H1 (cell line): ENCODE data around the gene TMEM115. TPM values are rescaled to one million over a fixed set of nuclear protein-coding genes. Genes with fewer than 3 reads are reported as not detected.
A peak's percentile ranks its signal among the peaks of the same experiment; 100 is the strongest.

Source experiments
- CTCF ChIA-PET: fragments of 300-600 bp; sonication (Branson Sonifier 250); formaldehyde crosslinking; loops from one replicate; lab custom pipeline; 2021; ENCODE audit not compliant: partially characterized antibody; lab: Charles Lee
- POLR2A ChIA-PET: fragments of 300-600 bp; sonication (Branson Sonifier 250); formaldehyde crosslinking; loops from one replicate; lab custom pipeline; 2021; ENCODE audit warnings: inconsistent platforms; ENCODE audit not compliant: partially characterized antibody; lab: Charles Lee
- DNase-seq, 2 experiments: peaks; one replicate each; pipeline versions ENCODE4 v3.0.0 to v3.0.0-alpha.2; 2010 to 2022; ENCODE audit warnings: low spot score in 2 of 2, low read depth in 1 of 2, mixed read lengths in 1 of 2
- FAIRE-seq: peaks from 2 replicates; lab custom pipeline; 2011; peaks lifted over from hg19 to GRCh38; lab: Jason Lieb, UNC
- H2AFZ ChIP-seq: 2 replicates; pipeline ENCODE4 v1.8.1; 2012; ENCODE audit warnings: low read length, inconsistent platforms
- H2AK5ac ChIP-seq: 2 replicates; pipeline ENCODE4 v1.6.1; 2013; ENCODE audit warnings: low read depth, low read length
- H2BK120ac ChIP-seq: replicated peaks from 2 replicates; pipeline ENCODE3; 2013; ENCODE audit warnings: low read depth, low read length, inconsistent platforms
- H2BK12ac ChIP-seq: 2 replicates; pipeline ENCODE4 v1.6.1; 2013; ENCODE audit warnings: low read depth, low read length
- H2BK15ac ChIP-seq: 2 replicates; pipeline ENCODE4 v1.6.1; 2013; ENCODE audit warnings: low read length
- H2BK20ac ChIP-seq: 2 replicates; pipeline ENCODE4 v1.6.1; 2013; ENCODE audit warnings: low read length
- H2BK5ac ChIP-seq: 2 replicates; pipeline ENCODE4 v1.6.1; 2013; ENCODE audit warnings: low read depth, low read length
- H3K14ac ChIP-seq: 2 replicates; pipeline ENCODE4 v1.6.1; 2013; ENCODE audit warnings: inconsistent platforms; ENCODE audit not compliant: insufficient read length
- H3K18ac ChIP-seq: 2 replicates; pipeline ENCODE4 v1.6.1; 2013; ENCODE audit warnings: low read length; ENCODE audit errors: extremely low read depth
- H3K23ac ChIP-seq: 2 replicates; pipeline ENCODE4 v1.6.1; 2013; ENCODE audit warnings: inconsistent platforms; ENCODE audit not compliant: insufficient read length
- H3K23me2 ChIP-seq: 2 replicates; pipeline ENCODE4 v1.6.1; 2013; ENCODE audit warnings: low read depth, low read length
- H3K27ac ChIP-seq: 2 replicates; pipeline ENCODE4 v1.6.1; 2011; ENCODE audit warnings: low read depth, low read length, inconsistent platforms
- H3K27me3 ChIP-seq, 4 experiments: replicated peaks in 1 of 4; 1 replicate in 1 of 4; 2 replicates in 3 of 4; pipeline versions ENCODE4 v1.6.1 to v1.8.1; 2011 to 2013; ENCODE audit warnings: low read length in 3 of 4, mild to moderate bottlenecking in 3 of 4, inconsistent platforms in 2 of 4, mixed read lengths in 2 of 4, moderate library complexity in 1 of 4; ENCODE audit not compliant: control insufficient read depth in 3 of 4, insufficient read depth in 3 of 4; ENCODE audit errors: extremely low read depth in 1 of 4
- H3K36me3 ChIP-seq, 4 experiments: 2 replicates each; pipeline versions ENCODE4 v1.6.1 to v1.8.1; 2011 to 2013; ENCODE audit warnings: mild to moderate bottlenecking in 4 of 4, low read length in 3 of 4, moderate library complexity in 2 of 4, control low read depth in 1 of 4, inconsistent platforms in 1 of 4; ENCODE audit not compliant: insufficient read depth in 4 of 4, control insufficient read depth in 2 of 4
- H3K4ac ChIP-seq: replicated peaks from 2 replicates; pipeline ENCODE3; 2013; ENCODE audit warnings: low read length, low read depth, mixed read lengths, inconsistent platforms; ENCODE audit not compliant: insufficient read length
- H3K4me1 ChIP-seq, 4 experiments: replicated peaks in 1 of 4; 1 replicate in 1 of 4; 2 replicates in 3 of 4; pipeline versions ENCODE4 v1.6.1 to v1.8.1; 2011 to 2013; ENCODE audit warnings: low read length in 3 of 4, inconsistent platforms in 2 of 4, mixed read lengths in 1 of 4; ENCODE audit not compliant: insufficient read depth in 4 of 4, control insufficient read depth in 3 of 4
- H3K4me2 ChIP-seq, 2 experiments: 2 replicates each; pipeline versions ENCODE4 v1.6.1 to v1.8.1; 2011 to 2013; ENCODE audit warnings: low read depth in 2 of 2, low read length in 2 of 2, control low read depth in 1 of 2, inconsistent platforms in 1 of 2, mild to moderate bottlenecking in 1 of 2; ENCODE audit not compliant: insufficient read depth in 1 of 2
- H3K4me3 ChIP-seq, 4 experiments: fragments of 200-600, 300-600 bp in 1 of 4; sonication (generic), shearing (Covaris generic), sonication (Bioruptor Twin) in 1 of 4; 2 replicates each; pipeline versions ENCODE4 v1.5.1 to v1.8.1; 2011 to 2016; ENCODE audit warnings: low read length in 4 of 4, low read depth in 3 of 4, control low read depth in 2 of 4, inconsistent platforms in 2 of 4, mild to moderate bottlenecking in 2 of 4, mixed read lengths in 1 of 4, moderate library complexity in 1 of 4; ENCODE audit not compliant: insufficient read depth in 2 of 4; ENCODE audit errors: extremely low read depth in 1 of 4
- H3K56ac ChIP-seq: replicated peaks from 2 replicates; pipeline ENCODE3; 2013; ENCODE audit warnings: low read depth, mild to moderate bottlenecking, mixed read lengths, low read length, inconsistent platforms; ENCODE audit not compliant: insufficient read length
- H3K79me1 ChIP-seq: 2 replicates; pipeline ENCODE4 v1.6.1; 2013; ENCODE audit warnings: low read depth, low read length, control low read depth
- H3K79me2 ChIP-seq, 2 experiments: 2 replicates each; pipeline versions ENCODE4 v1.6.1 to v1.8.1; 2012 to 2013; ENCODE audit warnings: low read length in 2 of 2, mild to moderate bottlenecking in 2 of 2, inconsistent platforms in 1 of 2; ENCODE audit not compliant: insufficient read depth in 2 of 2, control insufficient read depth in 1 of 2
- H3K9ac ChIP-seq, 4 experiments: replicated peaks in 1 of 4; 1 replicate in 1 of 4; 2 replicates in 3 of 4; pipeline versions ENCODE4 v1.6.1 to v1.8.1; 2011 to 2013; ENCODE audit warnings: low read depth in 3 of 4, low read length in 3 of 4, control low read depth in 2 of 4, mild to moderate bottlenecking in 2 of 4, moderate library complexity in 2 of 4, inconsistent platforms in 1 of 4; ENCODE audit errors: extremely low read depth in 1 of 4
- H3K9me3 ChIP-seq, 2 experiments: 2 replicates each; pipeline versions ENCODE4 v1.6.1 to v1.8.1; 2012 to 2013; ENCODE audit warnings: mild to moderate bottlenecking in 2 of 2, moderate library complexity in 2 of 2, control low read depth in 1 of 2, inconsistent platforms in 1 of 2, low read depth in 1 of 2, low read length in 1 of 2, mixed read lengths in 1 of 2; ENCODE audit not compliant: insufficient read depth in 2 of 2
- H4K20me1 ChIP-seq, 2 experiments: replicated peaks in 1 of 2; 2 replicates each; pipeline versions ENCODE3 to v1.8.1; 2011 to 2013; ENCODE audit warnings: inconsistent platforms in 2 of 2, low read length in 2 of 2, mild to moderate bottlenecking in 1 of 2; ENCODE audit not compliant: insufficient read depth in 2 of 2, control insufficient read depth in 1 of 2
- H4K5ac ChIP-seq: 2 replicates; pipeline ENCODE4 v1.6.1; 2013; ENCODE audit warnings: low read length, low read depth, mixed read lengths, inconsistent platforms; ENCODE audit not compliant: insufficient read length
- H4K8ac ChIP-seq: 2 replicates; pipeline ENCODE4 v1.8.0; 2013; ENCODE audit warnings: mild to moderate bottlenecking, moderate library complexity, low read length, inconsistent platforms; ENCODE audit not compliant: insufficient read depth; ENCODE audit errors: extremely low read depth
- H4K91ac ChIP-seq: replicated peaks from 2 replicates; pipeline ENCODE3; 2013; ENCODE audit warnings: low read length, mixed read lengths, inconsistent platforms; ENCODE audit not compliant: insufficient read length
- CTBP2 ChIP-seq: IDR thresholded peaks from 2 replicates; pipeline ENCODE4 v1.7.0; 2011; ENCODE audit warnings: borderline replicate concordance, mild to moderate bottlenecking, moderate library complexity, mixed read lengths, low read length; ENCODE audit not compliant: insufficient read depth, insufficient read length
- EP300 ChIP-seq, 2 experiments: IDR thresholded peaks; 1 replicate in 1 of 2; 2 replicates in 1 of 2; pipeline ENCODE4 v1.6.1; 2011 to 2012; ENCODE audit warnings: low read depth in 2 of 2, low read length in 2 of 2, mild to moderate bottlenecking in 2 of 2, borderline replicate concordance in 1 of 2, inconsistent platforms in 1 of 2, moderate library complexity in 1 of 2
- GABPA ChIP-seq: IDR thresholded peaks from 2 replicates; pipeline ENCODE4 v1.6.1; 2011; ENCODE audit warnings: mild to moderate bottlenecking, low read length, moderate library complexity, borderline replicate concordance; ENCODE audit not compliant: insufficient read depth
- KDM4A ChIP-seq: IDR thresholded peaks from one replicate; pipeline ENCODE4 v1.7.1; 2012; ENCODE audit warnings: low read depth, mild to moderate bottlenecking, moderate library complexity, low read length, inconsistent platforms; ENCODE audit not compliant: severe bottlenecking
- PHF8 ChIP-seq: fragments of 200-600 bp; sonication (generic); conservative IDR thresholded peaks from 2 replicates; pipeline ENCODE4 v1.7.1; 2012; ENCODE audit warnings: low read depth, mild to moderate bottlenecking, inconsistent platforms, low read length, moderate library complexity
- RNF2 ChIP-seq: fragments of 200-900, 300-1000 bp; sonication (generic); IDR thresholded peaks from 2 replicates; pipeline ENCODE4 v1.7.1; 2016; ENCODE audit warnings: borderline replicate concordance, low read depth, mild to moderate bottlenecking, antibody characterized with exemption, low read length; ENCODE audit not compliant: poor library complexity, severe bottlenecking; ENCODE audit errors: missing control alignments
- SAP30 ChIP-seq: fragments of 300-600 bp; sonication (generic); IDR thresholded peaks from 2 replicates; pipeline ENCODE4 v1.7.1; 2012; ENCODE audit warnings: low read length, moderate library complexity, mild to moderate bottlenecking, inconsistent platforms; ENCODE audit not compliant: insufficient read depth, insufficient replicate concordance
- WGBS, 2 experiments: shearing (Covaris generic) in 1 of 2; methylation state at CpG; one replicate each; pipeline versions ENCODE4 v1.1.6 to v1.1.7; 2013 to 2015; ENCODE audit warnings: low lambda C conversion rate in 2 of 2, mixed read lengths in 2 of 2, inconsistent platforms in 1 of 2, low coverage in 1 of 2, missing lambda C conversion rate in 1 of 2; ENCODE audit not compliant: insufficient replicate concordance in 2 of 2, insufficient coverage in 1 of 2, insufficient read length in 1 of 2; ENCODE audit errors: extremely low coverage in 1 of 2, missing lambda C conversion rate in 1 of 2; 5-methylcytosine and 5-hydroxymethylcytosine counted together
- polyA plus RNA-seq, 7 experiments: library from polyadenylated mRNA; depleted of rRNA in 3 of 7; stranded (reverse) in 5 of 7; unstranded in 2 of 7; fragments of >200 nt in 5 of 7; fragments of 200-250 nt in 2 of 7; gene quantifications; 1 replicate in 5 of 7; 2 replicates in 1 of 7; 4 replicates in 1 of 7; pipeline versions ENCODE4 v1.2.1 to v1.2.3, GENCODE V29; 2011 to 2013; ENCODE audit warnings: missing spikeins in 2 of 7, mixed read lengths in 2 of 7
- total RNA-seq: library from RNA; stranded (reverse); fragmentation: NEBNext Ultra II Directional; extraction: Animal tissue kit (Norgen Biotek cat#: 25700); gene quantifications from 2 replicates; pipeline ENCODE4 v1.2.1, GENCODE V29; 2021

The TMEM115 gene
- total and polyA plus RNA-seq, 2 of the 8 experiments (the other 6 are each of a cell fraction or from before 2014, with no cell fraction given) = 25.4 to 32.4 TPM

- POLR2A ChIA-PET = interaction anchor here (0.7 to 12.6 kb wide), 12 partner anchors 7 to 87 kb away, joined by 3 to 149 read pairs (median 8); partner anchors contain the start of genes GNAI2, HYAL1, HYAL3 and IFRD2
- Histone ChIP-seq H3K23me2 (peaks cover 22% of the 10 kb centered on the region), H3K9me3 (no peaks in the 10 kb centered on the region), H2BK12ac (peak within 1 kb of the TSS; percentile 92), H3K79me1 (peaks cover 22% of the 10 kb centered on the region), H2AK5ac (no peak within 1 kb of the TSS), H3K4ac (peak within 1 kb of the TSS; percentile 55), H3K18ac (peak within 1 kb of the TSS; percentile 97), H3K27me3 (no peaks in the 10 kb centered on the region), H3K4me2 (peak within 1 kb of the TSS; percentile 97), H2BK5ac (peak within 1 kb of the TSS; percentile 99), H3K56ac (peak within 1 kb of the TSS; percentile 84), H3K4me3 (peak within 1 kb of the TSS; percentile 89 to 96 (median 94)), H3K4me1 (peaks cover 0 to 40% (median 21%) of the 10 kb centered on the region in 4 experiments; a peak in 6 of 7 replicates), H3K23ac (peak within 1 kb of the TSS; percentile 18), H2BK120ac (peak within 1 kb of the TSS; percentile 26), H3K14ac (no peak within 1 kb of the TSS), H4K5ac (peak within 1 kb of the TSS; percentile 64), H3K9ac (peak within 1 kb of the TSS; percentile 95 to 100 (median 98)), H3K79me2 (peaks cover 0 to 33% of the 10 kb centered on the region in 2 experiments; a peak in 3 of 4 replicates), H4K20me1 (peaks cover 11 to 25% of the 10 kb centered on the region in 2 experiments), H3K36me3 (peaks cover 22 to 30% (median 26%) of the 10 kb centered on the region in 4 experiments), H3K27ac (peak within 1 kb of the TSS; percentile 100), H2BK20ac (peak within 1 kb of the TSS; percentile 72; the same call in 1 of the 2 replicates), H4K8ac (peak within 1 kb of the TSS; percentile 36; the same call in 1 of the 2 replicates), H2AFZ (peak within 1 kb of the TSS; percentile 29; the same call in 1 of the 2 replicates), H2BK15ac (peak within 1 kb of the TSS; percentile 88; the same call in 1 of the 2 replicates), H4K91ac (peak within 1 kb of the TSS; percentile 91)
- peak in 1 of 2 experiments; percentile 76 for DNase-seq
- WGBS, 2 experiments = 7% methylated on average over 18 of the region's 31 CpGs; no CpG with 5 or more reads in 1 of the 2 experiments
- CTCF ChIA-PET = interaction anchor here (0.8 to 7.5 kb wide), 17 partner anchors 7 to 131 kb away, joined by 3 to 75 read pairs (median 11); partner anchors contain the start of genes GNAT1, HYAL1, IFRD2 and LSMEM2
- FAIRE-seq = no peak
- no peak for TF ChIP-seq RNF2
- no peak for TF ChIP-seq GABPA
- TF ChIP-seq KDM4A = peak; percentile 35
- no peak for TF ChIP-seq EP300 (IDR thresholded peaks at IDR 0.05; ENCODE audit: borderline replicate concordance in 1 of 2, low read depth in 2 of 2, low read length in 2 of 2)
- TF ChIP-seq PHF8 = peak; percentile 38; the same call in 1 of the 2 replicates
- TF ChIP-seq CTBP2 = no peak
- TF ChIP-seq SAP30 = peak; percentile 12
Measured at GRCh38 chr3:50322386-50323091, 36.8 kb downstream of the TMEM115 start, which contains the start of gene HYAL2. Gene HYAL2 (minus strand): TSS chr3:50322745. CDS start chr3:50320489, 2,256 bp downstream.
